Choroid plexus epithelial cell (primary cell): Measurements from ENCODE around the gene EXOC6B.

Experiments
- DNase-seq: peaks from one replicate; pipeline ENCODE4 v3.0.0-alpha.2; 2010; ENCODE audit warnings: low read depth
- H3K4me3 ChIP-seq: 2 replicates; pipeline ENCODE4 v1.5.1; 2011; ENCODE audit warnings: low read depth, mild to moderate bottlenecking, control low read depth, low read length, moderate library complexity
- CTCF ChIP-seq: conservative IDR thresholded peaks from 2 replicates; pipeline ENCODE4 v1.5.1; 2011; ENCODE audit warnings: low read depth, mild to moderate bottlenecking, control low read depth, inconsistent platforms, low read length, moderate library complexity

The EXOC6B gene

DNA sequence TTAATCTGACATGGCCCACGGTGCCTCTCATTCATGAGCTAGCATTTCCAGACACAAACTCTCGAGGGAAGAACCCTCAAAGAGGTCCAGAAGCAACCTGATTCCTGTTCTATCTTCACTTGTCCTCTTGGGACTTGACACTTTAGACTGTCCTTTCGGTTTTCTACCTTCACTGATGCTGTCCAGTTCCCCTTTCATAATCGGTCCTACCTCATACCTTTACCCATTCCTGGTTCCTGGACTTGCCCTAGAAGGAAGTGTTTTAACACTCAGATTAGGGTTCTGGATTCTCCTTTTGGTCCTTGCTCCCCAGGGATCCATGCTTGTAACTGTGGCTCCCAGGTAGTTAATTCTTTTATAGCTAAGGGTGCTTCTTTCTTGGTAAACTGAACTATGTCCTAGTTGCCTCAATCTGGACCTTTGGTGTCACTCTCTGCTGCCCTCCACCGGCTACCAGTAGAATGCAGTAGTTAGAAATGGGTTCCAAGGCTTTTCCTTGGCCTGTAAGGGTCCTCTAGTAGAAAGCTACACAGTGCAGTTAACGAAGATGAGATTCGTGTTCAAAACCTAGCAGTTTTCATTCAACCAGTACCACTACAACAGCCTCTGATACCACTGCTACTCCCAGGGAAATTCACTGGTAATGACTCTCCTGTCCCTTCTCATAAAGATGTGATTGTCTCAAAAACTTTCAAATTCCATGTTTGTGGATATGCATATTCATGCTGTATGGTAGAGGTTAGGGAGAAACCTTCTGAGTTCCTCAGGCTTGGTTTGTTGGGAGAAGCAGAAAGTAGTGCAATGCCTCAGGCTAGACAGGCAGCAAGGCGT lies 500.0 kb downstream of the EXOC6B start:
- TF ChIP-seq CTCF, result peak; percentile 74
- no peak overlapping the region for H3K4me3 ChIP-seq
- peak; percentile 31 for DNase-seq

- no peak for TF ChIP-seq CTCF
- DNase-seq, result no peak
- H3K4me3 ChIP-seq, result no peak overlapping the region
These were observed 509.1 kb downstream of the EXOC6B start for GRCh38 chr2:72316774-72317173.

- no peak for TF ChIP-seq CTCF
- no peak for DNase-seq
- no peak overlapping the region for H3K4me3 ChIP-seq
These were observed 525.6 kb downstream of the EXOC6B start for GRCh38 chr2:72300147-72300684.

GRCh38 chr2:72293620-72294019 lies 532.2 kb downstream of the EXOC6B start:
- DNase-seq, result peak; percentile 47
- no peak for TF ChIP-seq CTCF

DNA sequence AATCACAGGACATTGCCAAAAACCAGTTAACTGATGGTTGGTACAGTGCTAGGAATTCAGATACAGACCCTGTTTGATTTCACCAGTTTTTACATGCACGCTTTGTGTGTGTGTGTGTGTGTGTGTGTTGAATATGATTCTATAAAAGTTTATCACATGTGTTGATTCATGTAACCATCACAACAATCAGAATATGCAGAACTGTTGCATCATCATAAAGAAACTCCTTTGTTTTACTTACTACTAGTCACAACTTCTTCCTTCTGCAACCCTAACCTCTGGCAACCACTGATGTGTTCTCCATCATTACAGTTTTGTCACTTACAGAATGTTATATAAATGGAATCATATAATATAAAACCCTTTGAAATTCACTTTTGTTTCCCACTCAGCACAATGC lies 533.4 kb downstream of the EXOC6B start:
- peak; percentile 34 for DNase-seq
- no peak overlapping the region for H3K4me3 ChIP-seq
- no peak for TF ChIP-seq CTCF

More at GRCh38 chr2:72293620-72294019, 532.2 kb downstream of the EXOC6B start:
- H3K4me3 ChIP-seq, result no peak overlapping the region

DNA sequence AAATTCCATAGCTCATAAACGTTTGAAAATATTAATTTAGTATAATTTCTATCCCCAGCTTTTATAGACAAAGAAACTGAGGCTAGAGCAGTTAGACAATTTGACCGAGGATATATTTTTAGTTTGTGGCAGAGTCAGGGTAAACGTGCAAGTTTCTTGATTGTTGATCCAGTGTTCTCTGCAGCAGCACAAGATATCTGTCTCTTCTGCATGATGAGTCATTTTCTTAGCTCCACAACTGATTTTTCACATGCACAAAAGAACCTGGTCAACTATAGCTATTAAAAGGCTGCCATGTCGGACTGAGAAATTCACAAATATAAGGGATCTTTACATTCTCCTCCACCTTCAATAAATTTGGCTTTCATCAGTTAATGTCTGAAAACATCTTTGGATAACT lies 534.8 kb downstream of the EXOC6B start:
- H3K4me3 ChIP-seq, result no peak overlapping the region
- no peak for TF ChIP-seq CTCF
- peak; percentile 76 for DNase-seq

DNA sequence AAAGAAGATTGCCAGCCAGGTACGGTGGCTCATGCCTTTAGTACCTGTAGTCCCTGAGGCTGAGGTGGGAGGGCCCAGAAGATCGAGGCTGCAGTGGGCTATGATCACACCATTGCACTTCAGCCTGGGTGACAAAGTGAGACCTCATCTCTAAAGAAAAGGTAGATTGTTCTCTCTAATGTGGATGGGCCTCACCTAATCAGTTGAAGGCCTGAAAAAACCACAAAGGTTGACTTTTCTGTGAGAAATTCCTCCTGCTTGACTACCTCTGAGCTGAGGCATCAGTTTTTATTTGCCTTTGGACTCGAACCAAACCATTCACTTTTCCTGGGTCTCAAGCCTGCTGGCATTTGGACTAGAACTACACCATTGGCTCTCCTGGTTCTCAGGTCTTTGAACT lies 536.1 kb downstream of the EXOC6B start:
- no peak for TF ChIP-seq CTCF
- DNase-seq, result no peak
- no peak overlapping the region for H3K4me3 ChIP-seq
